ENCODE results near the gene CCBE1.

The CCBE1 gene

GRCh38 chr18:59454909-59455727 is 242.1 kb downstream of the CCBE1 start:
- no peak for DNase-seq (ENCODE audit: low read depth)

DNA sequence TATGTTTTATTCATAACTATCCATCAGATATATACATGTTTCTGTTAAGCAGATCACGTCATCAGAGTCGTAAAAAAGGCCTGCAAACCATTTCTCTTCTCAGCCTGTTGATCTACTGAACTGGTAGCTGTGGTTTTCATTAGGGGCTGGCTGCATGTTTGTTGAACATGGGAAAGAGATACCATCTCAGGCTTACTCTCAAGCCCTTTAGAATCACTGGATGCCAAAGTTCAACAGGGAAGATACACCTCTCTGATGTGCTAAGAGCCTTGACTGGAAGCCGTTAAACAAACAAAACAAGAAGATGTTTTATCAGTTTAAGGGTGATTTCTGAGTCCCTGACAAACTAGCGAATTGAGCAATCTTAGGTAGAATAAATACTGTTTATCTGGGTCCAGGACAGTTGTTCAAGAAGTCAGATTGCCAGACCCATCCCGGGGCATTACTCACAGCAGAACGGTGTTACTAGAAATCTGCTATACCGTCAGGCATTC is 243.7 kb downstream of the CCBE1 start:
- DNase-seq (ENCODE audit: low read depth), result no peak

- DNase-seq (ENCODE audit: low read depth), result no peak
Observed at GRCh38 chr18:59451963-59452362, 245.3 kb downstream of the CCBE1 start.

DNA sequence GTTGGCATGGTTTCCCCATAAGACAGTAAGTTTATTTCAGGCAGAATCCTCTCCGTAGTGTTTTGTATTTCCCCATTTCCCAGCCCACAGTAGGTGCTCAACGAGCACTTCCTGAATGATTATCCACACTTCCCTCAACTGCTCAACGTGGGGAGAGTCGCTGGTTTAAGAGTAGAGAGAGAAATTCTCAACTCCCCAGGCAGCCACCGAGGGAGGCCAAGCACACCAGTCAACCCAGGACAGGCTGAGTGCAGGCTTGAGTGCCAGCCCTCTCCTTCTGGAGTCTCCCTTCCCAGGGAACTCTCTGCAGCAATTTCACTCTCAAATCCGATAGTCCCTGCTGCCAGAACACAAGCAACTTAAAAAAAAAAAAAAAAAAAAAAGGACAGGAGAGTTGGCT is 246.2 kb downstream of the CCBE1 start:
- DNase-seq (ENCODE audit: low read depth), result no peak

GRCh38 chr18:59448546-59448945 is 248.7 kb downstream of the CCBE1 start:
- peak; percentile 38 for DNase-seq (ENCODE audit: low read depth)

GRCh38 chr18:59446012-59446411 is 251.2 kb downstream of the CCBE1 start:
- DNase-seq (ENCODE audit: low read depth), result no peak

DNA sequence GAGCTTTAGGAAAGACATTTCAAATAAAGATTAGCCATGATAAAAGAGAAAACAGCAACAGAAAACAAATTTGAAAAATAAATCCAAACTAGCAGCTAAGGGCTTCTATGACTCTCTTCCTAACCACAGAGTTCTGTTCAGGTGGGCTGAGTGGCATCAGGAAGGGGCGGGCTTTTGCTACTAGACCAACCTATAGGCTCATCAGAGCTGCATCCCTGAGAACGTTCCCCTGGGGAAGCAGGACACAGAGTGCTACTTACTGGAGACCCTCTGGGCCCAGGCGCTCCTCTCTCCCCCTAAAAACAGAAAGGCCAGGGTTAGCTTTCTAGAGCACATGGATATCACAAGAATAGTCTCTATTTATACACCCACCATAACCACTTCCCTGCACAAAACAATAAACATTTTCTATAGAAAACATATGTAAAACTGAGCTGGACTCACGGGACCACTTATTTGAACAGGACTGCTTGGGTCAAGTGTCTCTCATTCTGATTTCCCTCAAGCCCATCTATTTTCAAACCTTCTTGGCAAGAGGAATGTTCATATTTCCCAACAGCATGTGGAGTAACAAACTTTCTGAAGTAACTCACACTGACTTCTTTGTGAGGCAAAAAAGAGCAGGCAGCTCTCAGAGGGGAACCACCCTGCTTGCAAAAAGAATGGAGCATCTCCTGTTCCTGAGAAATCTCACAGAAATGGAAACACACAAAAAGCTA is 259.2 kb downstream of the CCBE1 start:
- no peak for DNase-seq (ENCODE audit: low read depth)

- peak; percentile 21 for DNase-seq (ENCODE audit: low read depth)
Observed at GRCh38 chr18:59432803-59433597, 264.2 kb downstream of the CCBE1 start.

DNA sequence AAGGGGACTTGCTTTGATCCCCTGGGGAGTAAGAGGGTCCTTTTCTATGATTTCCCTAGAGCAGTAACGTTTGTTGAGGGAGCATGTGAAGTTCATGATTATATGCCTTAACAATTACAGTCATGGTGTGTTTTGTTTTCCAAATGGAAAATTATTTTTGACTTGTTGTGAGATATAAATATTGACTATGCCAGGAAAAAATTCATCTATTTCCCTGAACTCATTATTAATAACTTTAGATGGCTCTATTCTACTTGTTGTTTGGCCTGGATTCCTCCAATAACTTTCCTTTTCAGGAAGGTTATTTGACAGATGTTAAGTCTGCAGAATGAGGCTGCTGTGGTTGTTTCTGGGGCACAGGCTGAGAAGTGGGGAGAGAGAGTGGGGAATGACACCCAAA is 266.1 kb downstream of the CCBE1 start:
- no peak for DNase-seq (ENCODE audit: low read depth)

DNA sequence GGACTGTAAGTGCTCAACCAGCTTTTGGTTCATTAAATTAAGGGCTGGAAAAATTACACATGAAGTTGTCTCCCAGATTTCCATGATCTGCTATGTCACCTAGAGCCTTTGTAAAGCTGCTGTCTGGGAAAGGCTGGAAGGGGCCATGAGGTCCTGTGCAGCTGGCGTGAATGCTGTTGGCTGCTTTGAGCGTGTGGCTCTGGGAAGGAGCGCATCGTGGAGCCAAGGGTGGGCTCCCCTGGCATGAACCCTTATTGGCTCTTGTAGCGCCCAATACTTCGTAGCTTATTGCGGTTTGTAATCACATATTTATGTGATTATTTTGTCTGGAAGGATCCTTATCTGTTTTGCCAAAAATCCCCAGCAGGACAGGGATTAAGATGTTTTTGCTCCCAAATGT is 267.6 kb downstream of the CCBE1 start:
- DNase-seq (ENCODE audit: low read depth), result no peak

DNA sequence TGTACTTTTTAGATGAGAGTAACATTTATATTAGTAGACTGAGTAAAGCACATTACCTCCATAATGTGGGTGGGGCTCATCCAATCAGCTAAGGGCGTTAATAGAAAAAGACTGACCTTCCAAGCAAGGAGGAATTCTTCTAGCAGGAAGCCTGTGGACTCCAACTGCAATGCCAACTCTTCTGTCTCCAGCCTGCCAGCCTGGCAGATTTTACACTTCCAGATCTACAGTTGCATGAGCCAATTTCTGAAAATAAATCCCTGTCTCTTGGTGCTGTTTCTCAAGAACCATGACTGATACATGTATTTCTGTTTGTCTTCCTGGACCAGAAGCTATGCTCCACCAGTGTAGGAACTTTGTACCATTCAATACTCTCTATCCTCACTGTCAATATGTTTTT is 269.2 kb downstream of the CCBE1 start:
- DNase-seq (ENCODE audit: low read depth), result no peak

- DNase-seq (ENCODE audit: low read depth), result no peak
Observed at GRCh38 chr18:59426855-59427254, 270.4 kb downstream of the CCBE1 start.

DNA sequence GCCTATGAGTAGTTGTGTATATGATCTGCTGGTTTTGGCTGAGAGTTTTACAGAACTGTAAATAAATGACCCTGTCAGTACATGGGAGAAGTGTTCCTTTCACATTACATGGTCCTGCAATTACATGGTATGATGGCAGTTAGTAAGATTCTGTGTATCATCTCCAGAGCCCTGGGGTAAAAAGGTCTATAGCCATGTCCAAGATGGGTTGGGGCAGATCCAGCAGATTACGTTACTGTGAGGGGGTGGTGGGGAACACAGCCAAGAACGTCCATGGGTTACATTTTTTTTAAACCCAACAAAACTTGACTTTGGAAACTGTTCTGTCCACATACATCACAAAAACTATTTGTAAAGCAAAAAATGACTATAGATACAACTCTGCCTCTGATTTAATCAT is 274.0 kb downstream of the CCBE1 start:
- DNase-seq (ENCODE audit: low read depth), result no peak

DNA sequence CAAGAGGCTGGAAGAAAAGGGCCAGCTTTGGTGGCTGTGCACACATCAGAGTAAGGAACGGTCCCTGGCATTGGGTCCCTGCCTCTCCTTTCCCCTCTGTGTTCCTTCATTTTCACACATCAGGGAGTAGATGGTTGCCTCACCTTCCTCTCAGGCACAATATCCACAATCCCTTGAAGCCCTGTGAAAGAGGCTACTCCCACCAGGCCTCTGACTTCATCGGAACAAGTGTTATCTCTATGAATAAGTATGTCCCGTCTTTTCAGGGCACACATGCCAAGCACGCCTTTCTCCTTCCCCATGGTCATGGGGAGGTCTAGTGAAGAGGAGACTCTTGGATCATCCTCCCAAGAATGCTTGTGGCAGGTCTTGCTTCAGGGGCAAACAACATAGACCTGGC is 277.0 kb downstream of the CCBE1 start:
- no peak for DNase-seq (ENCODE audit: low read depth)

DNA sequence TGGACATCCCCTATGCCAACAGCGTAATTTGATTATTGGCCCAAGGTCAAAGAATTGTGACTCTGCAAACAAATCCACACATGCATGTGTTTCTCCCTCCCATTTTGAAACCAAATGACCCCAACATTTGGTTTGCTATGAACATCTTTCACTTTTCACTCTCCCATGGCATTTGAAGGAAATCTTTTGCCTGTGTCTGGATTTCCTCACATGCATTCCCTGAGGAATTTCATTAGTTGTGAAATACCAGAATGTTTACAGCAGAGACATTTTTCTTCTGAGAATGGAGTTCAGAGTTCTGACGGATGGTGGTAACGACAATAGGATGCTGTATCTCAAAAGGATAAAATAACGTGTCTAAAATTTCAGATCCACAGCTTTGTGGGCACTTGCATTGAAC is 277.8 kb downstream of the CCBE1 start:
- no peak for DNase-seq (ENCODE audit: low read depth)

GRCh38 chr18:59416818-59417217 is 280.4 kb downstream of the CCBE1 start:
- peak; percentile 36 for DNase-seq (ENCODE audit: low read depth)

DNA sequence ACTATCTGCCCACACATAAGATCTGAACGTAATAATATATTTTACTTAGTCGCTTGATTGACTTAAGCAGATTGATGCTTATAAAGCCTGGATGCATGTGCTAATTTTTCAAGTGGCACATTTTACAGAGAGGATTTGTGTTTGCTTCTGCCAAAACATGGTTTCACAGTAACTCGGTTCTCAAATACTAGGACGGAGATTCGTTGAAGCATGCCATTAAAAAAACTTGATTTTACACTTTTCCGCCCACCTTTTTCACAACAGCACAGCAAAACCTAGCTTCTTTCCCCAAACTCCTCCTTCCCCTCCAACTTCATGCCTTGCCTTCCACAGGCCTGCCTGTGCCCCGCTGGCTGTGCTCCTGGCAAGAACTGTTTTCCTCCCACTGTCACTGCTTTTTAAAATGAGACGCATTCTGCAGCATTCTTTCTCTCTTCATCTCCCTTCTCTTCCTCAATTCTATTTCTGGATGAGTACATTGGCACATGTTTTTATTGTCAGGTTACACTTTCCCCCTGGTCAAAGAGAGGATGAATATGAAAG is 283.0 kb downstream of the CCBE1 start:
- DNase-seq (ENCODE audit: low read depth), result no peak

DNA sequence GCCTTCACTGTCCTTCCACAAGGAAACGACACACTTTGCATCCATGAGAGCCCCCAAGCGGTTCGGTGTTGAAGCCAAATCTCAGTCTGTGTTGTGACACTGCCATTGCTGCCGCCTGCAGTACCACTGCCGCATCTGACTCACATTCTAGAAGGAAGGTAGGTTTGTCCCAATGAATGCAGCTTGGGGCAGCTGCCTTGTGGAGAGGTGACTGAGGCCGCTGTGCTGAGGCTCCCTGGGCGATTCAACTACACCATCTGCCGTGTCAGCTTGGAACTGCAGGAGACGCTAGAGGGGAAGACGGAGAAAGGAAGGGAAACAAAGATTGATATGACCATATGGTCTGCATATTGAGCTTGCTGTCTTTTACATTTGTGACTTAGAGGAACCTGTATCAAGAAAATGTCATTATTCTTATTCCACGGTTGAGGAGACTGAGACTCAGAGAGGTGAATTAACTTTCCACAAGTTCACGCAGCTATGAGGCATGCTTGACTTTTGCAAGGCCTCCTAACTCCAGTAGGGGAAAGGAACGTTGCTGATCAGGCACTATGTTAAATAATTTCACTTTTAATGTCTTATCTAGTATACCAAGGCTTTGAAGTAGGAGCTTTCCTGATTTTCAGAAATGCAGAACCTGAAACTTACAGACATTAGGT is 294.7 kb downstream of the CCBE1 start:
- DNase-seq (ENCODE audit: low read depth), result peak; percentile 74

DNA sequence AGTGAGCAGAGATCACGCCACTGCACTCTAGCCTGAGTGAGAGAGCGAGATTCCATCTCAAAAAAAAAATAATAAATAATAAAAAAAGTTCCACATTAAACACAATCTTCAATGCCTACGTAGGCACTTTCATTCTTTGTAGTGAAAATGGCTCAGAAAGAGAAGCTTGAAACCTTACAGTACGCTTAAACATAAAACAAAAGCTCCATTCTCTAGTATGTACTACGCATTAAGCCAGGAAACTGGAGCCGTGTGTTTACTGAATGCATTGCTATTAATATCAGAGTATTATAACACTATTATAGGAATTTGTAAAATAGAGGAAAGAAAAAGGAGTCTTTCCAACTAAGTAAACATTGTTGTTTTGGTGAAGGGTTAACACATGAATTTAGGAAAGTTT is 296.8 kb downstream of the CCBE1 start:
- no peak for DNase-seq (ENCODE audit: low read depth)

GRCh38 chr18:59395226-59396175 is 301.7 kb downstream of the CCBE1 start:
- no peak for DNase-seq (ENCODE audit: low read depth)

DNA sequence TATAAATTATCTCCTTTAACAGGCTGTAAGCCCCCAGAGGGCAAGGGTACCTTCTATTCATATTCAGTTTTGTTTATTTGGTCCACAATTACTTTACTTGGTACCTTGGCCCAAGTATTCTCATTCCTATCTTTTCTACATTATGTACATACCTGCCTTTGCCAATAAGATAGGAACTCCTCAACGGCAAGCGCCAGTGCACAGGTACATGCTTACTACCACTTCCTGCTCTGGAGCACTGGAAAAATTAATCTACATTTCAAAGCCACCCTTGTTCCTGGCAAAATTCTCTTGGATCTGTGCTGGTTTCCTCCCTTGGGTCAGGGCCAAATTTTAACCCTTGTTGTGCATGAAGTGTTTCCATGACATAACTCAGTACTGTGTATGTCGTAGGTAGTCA is 303.8 kb downstream of the CCBE1 start:
- DNase-seq (ENCODE audit: low read depth), result no peak
